Cardiac fibroblast (primary cell): ENCODE results near the gene CDRT15.

Source experiments
- DNase-seq, 2 donors: peaks; one replicate each; pipeline versions ENCODE4 v3.0.0 to v3.0.0-alpha.2; 2010; ENCODE audit warnings: low read depth in 2 of 2
- H3K4me3 ChIP-seq, 2 donors: replicated peaks in 1 of 2; 1 replicate in 1 of 2; 2 replicates in 1 of 2; pipeline ENCODE4 v1.5.1; 2011; ENCODE audit warnings: low read depth in 2 of 2, low read length in 2 of 2, mild to moderate bottlenecking in 2 of 2, moderate library complexity in 1 of 2
- TF ChIP-seq, protein P1 (sequence below): IDR thresholded peaks from one replicate; pipeline ENCODE4 v1.5.1; 2011; ENCODE audit warnings: low read depth, mild to moderate bottlenecking, low read length, inconsistent platforms

The CDRT15 gene

GRCh38 chr17:14225254-14225980, 11.2 kb downstream of the CDRT15 start:
- H3K4me3 ChIP-seq = no peak overlapping the region
- TF ChIP-seq, protein P1, sequence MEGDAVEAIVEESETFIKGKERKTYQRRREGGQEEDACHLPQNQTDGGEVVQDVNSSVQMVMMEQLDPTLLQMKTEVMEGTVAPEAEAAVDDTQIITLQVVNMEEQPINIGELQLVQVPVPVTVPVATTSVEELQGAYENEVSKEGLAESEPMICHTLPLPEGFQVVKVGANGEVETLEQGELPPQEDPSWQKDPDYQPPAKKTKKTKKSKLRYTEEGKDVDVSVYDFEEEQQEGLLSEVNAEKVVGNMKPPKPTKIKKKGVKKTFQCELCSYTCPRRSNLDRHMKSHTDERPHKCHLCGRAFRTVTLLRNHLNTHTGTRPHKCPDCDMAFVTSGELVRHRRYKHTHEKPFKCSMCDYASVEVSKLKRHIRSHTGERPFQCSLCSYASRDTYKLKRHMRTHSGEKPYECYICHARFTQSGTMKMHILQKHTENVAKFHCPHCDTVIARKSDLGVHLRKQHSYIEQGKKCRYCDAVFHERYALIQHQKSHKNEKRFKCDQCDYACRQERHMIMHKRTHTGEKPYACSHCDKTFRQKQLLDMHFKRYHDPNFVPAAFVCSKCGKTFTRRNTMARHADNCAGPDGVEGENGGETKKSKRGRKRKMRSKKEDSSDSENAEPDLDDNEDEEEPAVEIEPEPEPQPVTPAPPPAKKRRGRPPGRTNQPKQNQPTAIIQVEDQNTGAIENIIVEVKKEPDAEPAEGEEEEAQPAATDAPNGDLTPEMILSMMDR = no peak
- DNase-seq = no peak

DNA sequence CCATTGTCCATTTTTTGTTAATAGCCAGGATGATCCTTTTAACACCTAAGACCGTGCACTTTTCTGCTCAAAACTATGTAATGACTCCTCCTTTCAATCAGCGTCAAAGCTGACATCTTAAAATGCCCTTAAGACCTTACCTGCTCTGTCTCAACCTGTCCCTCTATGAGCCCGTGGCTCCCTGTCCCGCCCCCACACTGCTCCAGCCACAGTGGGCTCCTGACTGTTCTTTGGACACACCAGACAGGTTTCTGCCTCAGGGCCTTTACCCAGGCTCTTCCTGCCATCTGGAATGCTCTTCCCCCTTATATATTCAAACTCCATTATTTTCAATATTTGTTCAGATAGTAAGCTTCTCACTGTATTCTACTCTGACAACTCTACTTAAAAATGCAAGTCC, 14.1 kb downstream of the CDRT15 start:
- no peak overlapping the region for H3K4me3 ChIP-seq
- DNase-seq = no peak
- TF ChIP-seq, protein P1 = no peak

GRCh38 chr17:14214271-14214670, 22.4 kb downstream of the CDRT15 start:
- TF ChIP-seq, protein P1 = no peak
- DNase-seq = peak in 1 of 2 donors; percentile 6
- H3K4me3 ChIP-seq = no peak overlapping the region

DNA sequence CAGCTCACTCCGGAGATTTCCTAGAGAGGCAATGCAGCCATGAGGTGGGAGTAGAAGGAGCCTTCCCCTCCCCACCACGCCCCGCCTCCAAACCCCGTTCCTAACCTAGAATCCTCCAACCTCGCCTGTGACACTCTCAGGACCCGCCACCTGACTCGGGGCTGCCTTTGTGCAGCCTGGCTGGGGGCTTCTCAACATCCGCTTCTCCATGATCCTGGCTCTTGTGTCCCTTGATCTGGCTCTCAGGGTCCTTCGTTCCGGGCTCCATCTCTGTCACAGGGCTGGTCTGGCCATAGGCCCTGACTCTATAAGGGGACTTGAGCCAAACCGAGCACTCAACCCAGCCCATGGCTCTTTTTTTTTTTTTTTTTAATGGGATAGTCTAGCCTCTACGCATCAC, 24.3 kb downstream of the CDRT15 start:
- no peak overlapping the region for H3K4me3 ChIP-seq
- TF ChIP-seq, protein P1 = no peak
- no peak for DNase-seq

GRCh38 chr17:14211801-14212200, 24.9 kb downstream of the CDRT15 start:
- TF ChIP-seq, protein P1 = peak; percentile 48
- H3K4me3 ChIP-seq = no peak overlapping the region
- peak; percentile 11 to 16 for DNase-seq

GRCh38 chr17:14211246-14211645, 25.4 kb downstream of the CDRT15 start:
- TF ChIP-seq, protein P1 = no peak
- peak in 1 of 2 donors; percentile 5 for DNase-seq

DNA sequence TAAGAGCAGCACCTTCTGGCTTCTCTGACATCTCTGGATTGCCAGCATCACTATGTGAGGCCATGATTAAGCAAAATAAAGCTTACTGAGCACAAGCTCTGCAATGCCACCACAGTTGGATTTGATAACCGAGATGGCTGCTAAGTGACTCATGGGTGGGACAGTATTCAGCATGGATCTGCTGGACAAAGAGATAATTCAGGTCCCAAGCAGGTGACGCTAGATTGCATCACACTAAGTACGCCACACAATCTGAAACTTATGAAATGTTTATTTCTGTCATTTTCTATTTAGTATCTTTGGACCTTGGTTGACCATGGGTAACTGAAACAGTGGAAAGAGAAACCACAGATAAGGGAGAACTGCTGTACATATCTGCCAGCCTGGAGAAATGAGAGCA, 27.4 kb downstream of the CDRT15 start:
- H3K4me3 ChIP-seq = no peak overlapping the region
- TF ChIP-seq, protein P1 = no peak
- DNase-seq = no peak

More at GRCh38 chr17:14211246-14211645, 25.4 kb downstream of the CDRT15 start:
- no peak overlapping the region for H3K4me3 ChIP-seq
